Stimulated activated CD8-positive, alpha-beta memory T cell treated with anti-CD3 and anti-CD28 coated beads, Interleukin-15, amount 100 ng/mL, for 24 hours (primary cell): ENCODE data around the gene TCF15.

Experiments
- DNase-seq: peaks from one replicate; pipeline ENCODE4 v3.0.0-alpha.2; 2020; ENCODE audit warnings: low read depth

Gene TCF15

GRCh38 chr20:610130-611046 is at the start of gene TCF15:
TCF15 (minus strand) TSS chr20:610309; CDS start chr20:610237, 72 bp downstream.
- no peak for DNase-seq

- no peak for DNase-seq
Measured at GRCh38 chr20:658731-659291, 48.7 kb upstream of the TCF15 start.

GRCh38 chr20:658202-658601 is 48.1 kb upstream of the TCF15 start:
- DNase-seq = no peak

GRCh38 chr20:655726-656624 is 45.9 kb upstream of the TCF15 start:
- no peak for DNase-seq

- DNase-seq = no peak
Measured at GRCh38 chr20:654417-654750, 44.3 kb upstream of the TCF15 start.

- no peak for DNase-seq
Measured at GRCh38 chr20:653590-654416, 43.7 kb upstream of the TCF15 start.

GRCh38 chr20:653110-653589 is 43.0 kb upstream of the TCF15 start, which contains the start of gene SRXN1:
SRXN1 (minus strand) TSS chr20:653200; CDS start chr20:653185, 15 bp downstream.
- DNase-seq = peak; percentile 71

GRCh38 chr20:652615-653109 is 42.6 kb upstream of the TCF15 start:
- no peak for DNase-seq

GRCh38 chr20:651713-652614 is 41.9 kb upstream of the TCF15 start:
- DNase-seq = no peak

- DNase-seq = no peak
Measured at GRCh38 chr20:650954-651353, 40.8 kb upstream of the TCF15 start.

- DNase-seq = no peak
Measured at GRCh38 chr20:650281-650680, 40.2 kb upstream of the TCF15 start.

- DNase-seq = no peak
Measured at GRCh38 chr20:647479-648019, 37.4 kb upstream of the TCF15 start.

- DNase-seq = no peak
Measured at GRCh38 chr20:646868-647233, 36.7 kb upstream of the TCF15 start.

- no peak for DNase-seq
Measured at GRCh38 chr20:646107-646867, 36.2 kb upstream of the TCF15 start.

- DNase-seq = peak; percentile 61
Measured at GRCh38 chr20:645318-646106, 35.4 kb upstream of the TCF15 start.

GRCh38 chr20:644692-645317 is 34.7 kb upstream of the TCF15 start:
- DNase-seq = no peak

- no peak for DNase-seq
Measured at GRCh38 chr20:642398-643174, 32.5 kb upstream of the TCF15 start.
